Lung microvascular endothelial cell (primary cell): ENCODE data around the gene AGO4. TPM values are rescaled to one million over a fixed set of nuclear protein-coding genes. Genes with fewer than 3 reads are reported as not detected.
"Not testable (repeated sequence)": the region's sequence is repeated elsewhere in the genome, so short reads cannot be mapped to it uniquely, and the experiment has no call there.

Experiments used
- DNase-seq, 2 donors: peaks; one replicate each; pipeline versions ENCODE4 v3.0.0 to v3.0.0-alpha.2; 2010; ENCODE audit warnings: low read depth in 2 of 2
- total RNA-seq: library from RNA; depleted of rRNA; stranded (reverse); fragments of >200 nt; gene quantifications from 2 replicates; pipeline ENCODE4 v1.2.1, GENCODE V29; 2014

The AGO4 gene
- total RNA-seq, 1 donor from 2014 or later, result 37.9 TPM

GRCh38 chr1:35863881-35864625 is 56.2 kb downstream of the AGO4 start:
- DNase-seq, result no peak

GRCh38 chr1:35864813-35865212 is 57.0 kb downstream of the AGO4 start:
- DNase-seq, result peak; percentile 8 to 81

- DNase-seq, result no peak
Observed at GRCh38 chr1:35866991-35867390, 59.2 kb downstream of the AGO4 start.

GRCh38 chr1:35869245-35869950 is 61.6 kb downstream of the AGO4 start:
- DNase-seq, result not testable (repeated sequence)

GRCh38 chr1:35870651-35871309 is 63.0 kb downstream of the AGO4 start:
- DNase-seq, result no peak

DNA sequence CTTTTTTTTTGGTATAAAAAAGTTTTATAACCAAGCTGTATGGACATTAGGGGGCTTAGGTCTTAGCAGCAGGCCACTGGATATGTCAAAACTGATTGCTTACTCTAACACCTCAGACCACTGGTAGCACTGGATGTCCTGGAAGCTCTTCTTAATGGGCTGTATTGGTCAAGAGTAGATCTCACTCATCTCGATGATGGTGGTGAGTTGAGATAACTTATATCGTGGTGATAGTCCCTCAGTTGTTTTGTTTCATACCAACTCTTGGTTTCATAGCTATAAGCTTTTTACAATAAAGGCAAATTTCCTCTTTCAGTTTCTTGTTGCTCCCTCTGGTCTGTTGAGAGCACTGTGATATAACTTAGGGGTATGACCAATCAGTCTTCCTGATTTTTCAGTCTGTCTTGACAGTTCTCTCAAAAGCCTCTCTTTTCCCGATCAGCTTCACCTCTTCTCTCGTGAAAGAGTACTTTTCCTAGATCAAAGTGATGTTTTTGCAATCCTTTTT is 65.5 kb downstream of the AGO4 start:
- no peak for DNase-seq

- DNase-seq, result not testable (repeated sequence)
Observed at GRCh38 chr1:35874115-35874514, 66.3 kb downstream of the AGO4 start.

DNA sequence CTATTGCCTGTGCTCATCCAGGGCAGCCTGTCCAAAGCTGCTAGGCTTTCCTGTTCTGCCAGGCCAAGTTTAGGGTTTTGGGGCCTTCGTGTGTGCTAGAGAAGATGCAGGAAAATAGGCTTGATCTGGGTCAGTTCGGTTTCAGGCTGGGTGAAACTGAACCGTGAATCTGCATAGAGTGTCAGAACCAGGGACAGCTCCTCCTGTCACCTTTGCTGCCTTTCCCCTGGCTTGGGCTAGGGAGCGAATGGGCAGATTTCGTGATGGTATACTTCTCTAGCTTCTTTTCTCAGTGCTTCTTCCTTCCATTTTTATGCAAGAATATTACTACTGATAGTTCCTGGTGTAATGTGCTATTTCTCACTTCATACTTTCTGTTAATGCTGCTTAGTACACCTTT is 69.2 kb downstream of the AGO4 start:
- peak; percentile 34 to 39 for DNase-seq

DNA sequence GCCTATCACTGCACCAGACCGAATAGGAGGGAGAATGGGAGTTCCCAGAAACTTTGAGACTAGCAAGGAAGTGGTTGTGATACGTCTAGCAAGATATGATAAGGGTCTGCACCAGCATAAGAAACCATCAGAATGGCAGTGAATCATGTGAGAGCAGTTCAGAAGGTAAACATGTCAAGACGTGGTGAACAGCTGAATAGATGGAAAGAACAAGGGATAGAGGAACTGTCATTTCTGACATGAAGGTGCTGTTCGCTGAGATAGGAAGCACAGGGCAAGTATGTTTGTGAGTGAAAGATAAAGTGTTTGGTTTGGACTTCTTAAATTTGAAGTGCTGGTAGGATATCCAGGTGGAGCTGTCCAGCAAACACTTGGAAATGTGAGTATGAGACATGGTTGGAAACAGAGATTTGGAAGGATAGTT is 74.0 kb downstream of the AGO4 start:
- no peak for DNase-seq

DNA sequence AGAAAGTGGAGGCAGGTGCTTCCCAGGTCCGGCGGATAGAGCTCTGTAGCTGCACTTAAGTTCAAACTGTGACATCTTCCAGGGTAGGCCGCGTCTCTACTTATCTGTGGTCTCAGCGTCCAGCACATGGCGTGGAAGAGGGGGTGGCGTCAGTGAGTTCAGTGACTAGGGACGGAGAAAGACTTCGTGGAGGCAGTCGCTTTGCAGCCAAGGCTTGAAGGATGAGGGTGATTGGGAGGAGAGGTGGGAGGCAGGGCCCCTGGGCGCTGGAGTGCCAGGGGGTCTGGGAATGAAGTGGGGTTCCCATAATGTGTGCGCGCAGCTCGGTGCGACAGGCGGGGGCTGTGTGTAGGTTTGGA is 74.7 kb downstream of the AGO4 start:
- DNase-seq, result no peak

DNA sequence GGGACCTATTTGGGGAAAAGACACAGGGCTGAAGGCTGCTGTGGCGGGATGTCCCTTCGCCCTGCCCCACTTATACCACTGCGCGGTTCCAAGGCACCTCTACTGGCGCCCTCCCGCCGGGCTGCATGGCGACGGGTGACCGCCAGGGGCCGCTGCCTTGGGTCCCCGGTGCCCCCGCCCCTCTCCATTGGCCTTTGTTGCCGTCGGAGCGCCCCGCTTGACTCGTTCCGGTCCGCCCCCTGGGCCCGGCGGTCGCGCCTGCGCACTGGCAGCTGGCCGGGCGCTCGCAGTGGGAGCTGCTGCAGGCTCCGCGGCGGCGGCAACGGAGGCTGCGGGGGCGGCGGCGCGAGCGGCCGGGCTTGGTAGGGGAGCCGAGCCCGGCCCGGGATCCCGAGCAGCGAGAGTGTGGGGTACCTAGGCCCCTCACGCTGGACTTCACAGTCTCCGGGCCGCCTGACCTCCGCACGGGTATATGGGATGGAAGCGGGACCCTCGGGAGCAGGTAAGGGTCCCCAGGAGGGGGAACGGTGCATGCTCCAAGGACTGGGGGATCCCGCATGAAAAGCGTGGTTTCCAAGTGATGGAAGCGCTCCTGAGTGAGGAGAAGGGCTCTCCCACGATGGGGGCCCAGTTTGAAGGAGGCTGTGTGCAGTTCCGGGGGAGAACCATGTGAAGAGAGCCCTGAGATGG is 75.3 kb downstream of the AGO4 start, which contains the start of gene AGO1:
TSS of gene AGO1 (plus strand) at position 265 of the 690 bp plus-strand sequence. CDS start at position 478, 213 bp downstream.
- DNase-seq, result peak; percentile 95 to 97

DNA sequence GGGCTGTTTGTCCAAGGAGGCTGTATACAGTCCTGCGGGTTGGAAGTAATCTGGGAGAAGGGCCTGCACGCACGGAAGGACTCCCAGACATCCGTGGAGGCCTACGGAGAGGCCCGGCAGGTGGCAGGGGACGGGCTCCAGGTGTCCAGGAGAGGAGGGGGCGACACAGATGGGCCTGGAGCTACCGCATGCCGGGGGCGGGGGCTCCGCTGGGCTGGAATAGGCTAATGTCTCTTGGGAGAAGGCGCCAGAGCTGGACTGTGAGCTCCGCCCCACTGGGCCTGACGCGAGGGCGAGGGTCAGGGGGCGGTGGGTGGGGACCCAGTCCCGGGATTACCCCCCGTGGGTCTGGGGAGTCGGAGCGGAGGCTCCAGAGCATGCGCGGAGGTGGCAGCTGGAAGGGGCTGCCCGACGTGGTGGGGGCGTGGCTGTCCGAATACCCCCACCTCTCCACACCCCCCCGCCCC is 75.9 kb downstream of the AGO4 start:
- peak; percentile 37 to 70 for DNase-seq

GRCh38 chr1:35884934-35885333 is 77.1 kb downstream of the AGO4 start:
- no peak for DNase-seq

DNA sequence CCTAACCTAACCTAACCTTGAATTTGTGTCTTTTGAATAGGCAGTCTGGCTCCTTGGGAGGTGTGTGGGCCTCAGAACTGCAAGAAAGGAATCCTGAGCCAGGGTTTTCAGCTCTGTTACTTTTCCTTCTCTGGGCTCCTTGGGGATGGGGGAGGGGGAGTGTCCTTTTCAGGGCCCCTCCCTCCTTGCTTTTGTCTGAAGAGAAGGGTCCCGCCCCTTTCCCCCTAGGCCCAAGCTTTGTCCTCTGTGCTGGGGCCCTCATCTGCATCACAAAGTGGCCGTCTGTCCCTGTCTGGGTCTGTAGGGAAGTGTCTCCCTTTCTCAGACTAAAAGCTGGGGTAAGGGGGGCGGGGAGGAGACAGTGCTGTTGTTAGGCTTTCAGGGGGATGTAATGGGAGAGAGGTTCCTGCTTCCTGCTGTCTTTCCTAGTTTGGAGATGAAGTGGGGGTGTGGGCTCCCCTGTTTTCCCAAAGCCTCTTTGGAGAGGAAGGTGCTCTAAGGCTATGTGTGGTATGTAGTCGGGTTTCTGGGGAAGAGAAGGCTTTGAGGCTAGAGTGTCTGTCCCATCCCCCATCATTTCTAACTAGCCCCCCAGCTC is 78.2 kb downstream of the AGO4 start:
- no peak for DNase-seq

DNA sequence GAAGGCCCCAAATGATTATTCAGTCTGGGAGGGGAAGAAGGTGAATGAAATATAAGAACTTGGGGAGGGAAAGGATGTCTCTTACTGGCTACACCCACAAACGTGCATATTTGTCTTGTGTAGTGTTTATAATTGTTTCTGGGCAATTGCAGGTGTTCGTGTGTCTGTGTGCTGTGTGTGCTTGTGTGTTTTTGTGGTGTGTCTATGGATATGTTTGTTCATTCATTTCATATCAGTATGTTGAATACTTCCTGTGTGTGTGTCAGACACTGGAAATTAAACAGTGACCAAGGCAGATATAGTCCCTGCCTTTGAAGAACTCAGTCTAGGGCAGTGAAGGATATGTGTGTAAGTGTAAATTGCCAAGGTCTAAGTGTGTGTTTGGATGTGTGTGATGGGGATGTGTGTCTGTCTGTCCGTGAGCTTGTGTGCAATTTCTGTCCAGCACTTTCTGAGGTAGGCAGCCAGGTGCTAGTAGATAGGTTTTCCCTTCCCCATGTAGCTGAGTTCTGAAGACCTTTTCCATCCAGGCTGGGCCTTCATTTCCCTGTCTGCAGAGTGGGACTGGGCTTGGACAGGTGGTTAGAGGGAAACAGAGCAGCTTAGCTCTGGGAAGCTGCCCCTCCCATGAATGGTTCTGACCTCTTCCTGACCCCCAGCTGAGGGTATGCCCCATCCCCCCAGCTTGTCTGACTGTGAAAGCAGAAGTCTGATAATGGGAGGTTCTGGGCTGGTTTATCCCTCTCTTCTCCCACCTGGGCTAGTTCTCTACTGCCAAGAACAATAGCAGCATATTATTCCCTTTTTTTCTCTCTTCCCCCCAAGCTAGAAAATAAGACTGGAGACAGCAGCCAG is 79.0 kb downstream of the AGO4 start:
- peak; percentile 16 to 37 for DNase-seq

GRCh38 chr1:35887508-35887907 is 79.7 kb downstream of the AGO4 start:
- DNase-seq, result no peak

GRCh38 chr1:35888255-35888654 is 80.4 kb downstream of the AGO4 start:
- DNase-seq, result no peak

DNA sequence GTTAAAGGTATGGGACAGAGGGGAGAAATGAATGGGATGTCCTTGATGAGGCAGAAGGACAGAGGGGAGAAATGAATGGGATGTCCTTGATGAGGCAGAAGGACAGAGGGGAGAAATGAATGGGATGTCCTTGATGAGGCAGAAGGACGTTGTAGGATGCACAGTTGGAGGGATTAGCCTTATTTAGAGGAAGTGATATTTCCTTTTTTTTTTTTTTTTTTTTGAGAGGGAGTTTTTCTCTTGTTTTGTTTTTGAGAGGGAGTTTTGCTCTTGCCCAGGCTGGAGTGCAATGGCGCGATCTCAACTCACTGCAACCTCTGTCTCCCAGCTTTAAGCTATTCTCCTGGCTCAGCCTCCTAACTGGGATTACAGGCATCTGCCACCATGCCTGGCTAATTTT is 81.2 kb downstream of the AGO4 start:
- not testable (repeated sequence) for DNase-seq

- DNase-seq, result no peak
Observed at GRCh38 chr1:35893051-35893879, 85.4 kb downstream of the AGO4 start.
